HepG2 (cell line): ENCODE measurements around the gene CPSF6. TPM values are rescaled to one million over a fixed set of nuclear protein-coding genes. Genes with fewer than 3 reads are reported as not detected.

ENCODE experiments used
- ATAC-seq: fragments of 200-7000 bp; cut with Tn5 transposase; 3 replicates; pipeline ENCODE4 v1.9.1; 2020; ENCODE audit warnings: mild to moderate bottlenecking, moderate library complexity
- BruUV-seq: library from RNA; stranded (reverse); fragments of 400-500 nt; replicated peaks from 2 replicates; lab custom pipeline; 2021; lab: Mats Ljungman, UMichigan
- CTCF ChIA-PET: fragments of 300-600 bp; formaldehyde crosslinking; extraction: SDS; loops from one replicate; lab custom pipeline; 2021; ENCODE audit warnings: low total read pairs, inconsistent platforms, low intra/inter-chr PET ratio; lab: Yijun Ruan, JAX
- POLR2A ChIA-PET: fragments of 350-600 bp; sonication (Branson Sonifier 250); formaldehyde crosslinking; loops from one replicate; lab custom pipeline; 2020; ENCODE audit warnings: antibody characterized with exemption, inconsistent platforms; lab: Yijun Ruan, JAX
- DNase-seq: peaks from one replicate; pipeline ENCODE4 v3.0.0-alpha.2; 2015; ENCODE audit warnings: low spot score
- FAIRE-seq: peaks from 3 replicates; lab custom pipeline; 2011; peaks lifted over from hg19 to GRCh38; lab: Jason Lieb, UNC
- H2AFZ ChIP-seq: one replicate; pipeline ENCODE4 v1.6.1; 2011; ENCODE audit warnings: low read length, inconsistent platforms
- H3K27ac ChIP-seq: fragments of 300-600 bp; 3 replicates; pipeline ENCODE4 v1.8.0; 2011; ENCODE audit warnings: mixed run types, mild to moderate bottlenecking, mixed read lengths, low read length, inconsistent platforms; ENCODE audit not compliant: insufficient read depth; ENCODE audit errors: extremely low read length
- H3K27me3 ChIP-seq, 2 experiments: fragments of 200-600 bp in 1 of 2; 2 replicates in 1 of 2; 3 replicates in 1 of 2; pipeline versions ENCODE4 v1.6.0 to v1.8.0; 2011; ENCODE audit warnings: low read length in 2 of 2, mild to moderate bottlenecking in 2 of 2, moderate library complexity in 2 of 2, inconsistent platforms in 1 of 2; ENCODE audit not compliant: insufficient read depth in 2 of 2, control insufficient read depth in 1 of 2
- H3K36me3 ChIP-seq, 2 experiments: fragments of 200-600 bp in 1 of 2; replicated peaks in 1 of 2; 2 replicates in 1 of 2; 3 replicates in 1 of 2; pipeline versions ENCODE4 v1.5.1 to v1.8.0; 2011; ENCODE audit warnings: low read length in 2 of 2, inconsistent platforms in 1 of 2; ENCODE audit not compliant: insufficient read depth in 2 of 2, control insufficient read depth in 1 of 2
- H3K4me1 ChIP-seq: 2 replicates; pipeline ENCODE4 v1.5.1; 2012; ENCODE audit warnings: low read length, inconsistent platforms; ENCODE audit not compliant: insufficient read depth
- H3K4me2 ChIP-seq: 2 replicates; pipeline ENCODE4 v1.6.0; 2011; ENCODE audit warnings: low read depth, low read length, inconsistent platforms
- H3K4me3 ChIP-seq, 3 experiments: fragments of 200-600 bp in 1 of 3; sonication (generic), shearing (Covaris generic) in 1 of 3; replicated peaks in 1 of 3; 2 replicates each; pipeline ENCODE4 v1.5.1; 2011 to 2016; ENCODE audit warnings: low read length in 3 of 3, inconsistent platforms in 2 of 3, low read depth in 2 of 3, mild to moderate bottlenecking in 2 of 3, control low read depth in 1 of 3, mixed read lengths in 1 of 3; ENCODE audit not compliant: insufficient read depth in 1 of 3
- H3K79me2 ChIP-seq: one replicate; pipeline ENCODE4 v1.6.1; 2011; ENCODE audit warnings: low read length, inconsistent platforms; ENCODE audit not compliant: insufficient read depth
- H3K9ac ChIP-seq: 2 replicates; pipeline ENCODE4 v1.6.0; 2011; ENCODE audit warnings: mild to moderate bottlenecking, low read depth, low read length, inconsistent platforms; ENCODE audit not compliant: insufficient read depth
- H3K9me3 ChIP-seq: 2 replicates; pipeline ENCODE4 v1.5.1; 2012; ENCODE audit warnings: mild to moderate bottlenecking, low read length
- H4K20me1 ChIP-seq: 2 replicates; pipeline ENCODE4 v1.6.0; 2011; ENCODE audit warnings: inconsistent platforms, mild to moderate bottlenecking, low read length, moderate library complexity; ENCODE audit not compliant: insufficient read depth
- CBFB ChIP-seq: sonication (generic); formaldehyde crosslinking; IDR thresholded peaks from 2 replicates; pipeline ENCODE4 v1.4.0; 2020; ENCODE audit warnings: missing genetic modification reagents
- CEBPB ChIP-seq: IDR thresholded peaks from 2 replicates; pipeline ENCODE4 v1.6.1; 2011; ENCODE audit warnings: low read depth, low read length, improper control_type of control experiment, borderline replicate concordance
- HHEX ChIP-seq: IDR thresholded peaks from 2 replicates; pipeline ENCODE4 v1.6.1; 2016; ENCODE audit warnings: control low read depth
- MZF1 ChIP-seq: sonication (generic); formaldehyde crosslinking; IDR thresholded peaks from 2 replicates; pipeline ENCODE4 v1.8.1; 2023; ENCODE audit warnings: mild to moderate bottlenecking, missing genetic modification reagents, borderline replicate concordance
- ZNF3 ChIP-seq: IDR thresholded peaks from 2 replicates; pipeline ENCODE4 v1.7.0; 2017; ENCODE audit warnings: inconsistent platforms
- ZNF720 ChIP-seq: sonication (generic); formaldehyde crosslinking; IDR thresholded peaks from 2 replicates; pipeline ENCODE4 v1.4.0; 2020; ENCODE audit warnings: missing genetic modification reagents
- ZNF761 ChIP-seq: sonication (generic); formaldehyde crosslinking; conservative IDR thresholded peaks from 2 replicates; pipeline ENCODE4 v1.4.0; 2020; ENCODE audit warnings: mild to moderate bottlenecking, missing genetic modification reagents
- ZXDC ChIP-seq: sonication (generic); formaldehyde crosslinking; IDR thresholded peaks from 2 replicates; pipeline ENCODE4 v1.5.0; 2020; ENCODE audit warnings: mild to moderate bottlenecking, missing genetic modification reagents
- WGBS: methylation state at CpG from one replicate; pipeline ENCODE4 v1.1.6; 2017; ENCODE audit warnings: low lambda C conversion rate; 5-methylcytosine and 5-hydroxymethylcytosine counted together
- in situ Hi-C: cut with HindIII; loops from 2 replicates; pipeline ENCODE4 v1.10.0; 2017; ENCODE audit warnings: low pct_unique_long_range_greater_than_20kb; ENCODE audit not compliant: extremely low pct_ligation_motif_present
- intact Hi-C: fragments of 100-400 bp; cut with micrococcal nuclease; formaldehyde crosslinking; loops from one replicate; pipeline ENCODE4 v1.10.0; 2022; ENCODE audit not compliant: unreplicated experiment
- polyA plus RNA-seq, 8 experiments: library from polyadenylated mRNA; depleted of rRNA in 3 of 8; stranded (reverse) in 7 of 8; unstranded in 1 of 8; fragments of >200 nt; fragmentation: Illumina TruSeq in 4 of 8; extraction: Trizol in 4 of 8; gene quantifications; 2 replicates each; pipeline versions ENCODE4 v1.2.1 to v1.2.3, GENCODE V29; 2011 to 2016; ENCODE audit warnings: low read depth in 4 of 8, missing spikeins in 1 of 8, mixed read lengths in 1 of 8; ENCODE audit not compliant: insufficient read depth in 1 of 8
- total RNA-seq, 5 experiments: library from RNA; depleted of rRNA; stranded (reverse); fragments of >200 nt; fragmentation: Illumina TruSeq; extraction: Trizol; gene quantifications; 2 replicates each; pipeline ENCODE4 v1.2.3, GENCODE V29; 2016; ENCODE audit warnings: low read depth in 1 of 5
- TF ChIP-seq, protein P1 (sequence below): sonication (generic); formaldehyde crosslinking; IDR thresholded peaks from 2 replicates; pipeline ENCODE4 v1.4.0; 2020; ENCODE audit warnings: missing genetic modification reagents

CPSF6 gene
- total and polyA plus RNA-seq, 2 of the 13 experiments (the other 11 are each of a cell fraction or from before 2014, with no cell fraction given) = 41.8 to 71.0 TPM

DNA sequence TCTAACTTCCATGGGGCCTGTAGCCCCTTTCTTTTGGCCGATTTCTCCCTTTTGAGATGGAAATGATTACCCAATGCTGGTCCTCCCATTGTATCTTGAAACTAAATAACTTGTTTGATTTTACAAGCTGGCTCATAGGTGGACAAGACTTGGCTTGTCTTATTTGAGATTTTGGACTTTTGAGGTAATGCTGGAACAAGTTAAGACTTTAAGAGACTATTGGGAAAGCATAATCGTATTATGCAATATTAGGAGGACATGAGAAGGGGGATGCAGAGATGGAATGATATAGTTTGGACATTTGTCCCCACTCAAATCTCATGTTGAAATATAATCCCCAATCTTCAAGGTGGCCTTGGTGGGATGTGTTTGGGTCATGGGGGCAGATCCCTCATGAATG lies 59.6 kb downstream of the CPSF6 start:
- WGBS = 36% methylated on average over 2 of the region's 2 CpGs
- no peak overlapping the region for H3K27ac ChIP-seq
- no peak for DNase-seq
- H3K9ac ChIP-seq = no peak overlapping the region
- H3K79me2 ChIP-seq = no peaks in the 10 kb centered on the region
- no peaks in the 10 kb centered on the region; a peak in 1 of 5 replicates for H3K27me3 ChIP-seq
- no peak for FAIRE-seq
- H3K4me3 ChIP-seq = no peak overlapping the region
- no peaks in the 10 kb centered on the region for H4K20me1 ChIP-seq
- H3K4me2 ChIP-seq = no peak overlapping the region
- in situ Hi-C loops = loop anchor here (10.0 kb wide), 2 partner anchors 56 to 276 kb away; partner anchors contain the start of gene YEATS4
- H3K36me3 ChIP-seq = no peaks in the 10 kb centered on the region
- no peak for ATAC-seq
- BruUV-seq = no TSS peak
- no peaks in the 10 kb centered on the region for H3K4me1 ChIP-seq
- CTCF ChIA-PET = no interaction called here
- H2AFZ ChIP-seq = no peak overlapping the region
- H3K9me3 ChIP-seq = peaks cover 15% of the 10 kb centered on the region
- TF ChIP-seq MZF1 (CRISPR knock-in tag) (no peak), CEBPB (peak; percentile 56)
- intact Hi-C loops = loop anchor here (10.0 kb wide), 1 partner anchor 86 kb away; no protein-coding TSS in a partner anchor
- POLR2A ChIA-PET = no interaction called here

GRCh38 chr12:69304284-69304683 lies 64.9 kb downstream of the CPSF6 start:
- Histone ChIP-seq H4K20me1 (no peaks in the 10 kb centered on the region), H2AFZ (no peak overlapping the region), H3K79me2 (no peaks in the 10 kb centered on the region), H3K4me2 (no peak overlapping the region), H3K27ac (no peak overlapping the region), H3K27me3 (no peaks in the 10 kb centered on the region), H3K36me3 (no peaks in the 10 kb centered on the region), H3K9me3 (peaks cover 7% of the 10 kb centered on the region), H3K4me3 (no peak overlapping the region), H3K4me1 (no peaks in the 10 kb centered on the region), H3K9ac (no peak overlapping the region)
- 10% methylated on average over 1 of the region's 1 CpG for WGBS
- DNase-seq (no peak), ATAC-seq (no peak), FAIRE-seq (no peak)
- no peak for TF ChIP-seq CBFB (CRISPR knock-in tag)
- TF ChIP-seq, protein P1, sequence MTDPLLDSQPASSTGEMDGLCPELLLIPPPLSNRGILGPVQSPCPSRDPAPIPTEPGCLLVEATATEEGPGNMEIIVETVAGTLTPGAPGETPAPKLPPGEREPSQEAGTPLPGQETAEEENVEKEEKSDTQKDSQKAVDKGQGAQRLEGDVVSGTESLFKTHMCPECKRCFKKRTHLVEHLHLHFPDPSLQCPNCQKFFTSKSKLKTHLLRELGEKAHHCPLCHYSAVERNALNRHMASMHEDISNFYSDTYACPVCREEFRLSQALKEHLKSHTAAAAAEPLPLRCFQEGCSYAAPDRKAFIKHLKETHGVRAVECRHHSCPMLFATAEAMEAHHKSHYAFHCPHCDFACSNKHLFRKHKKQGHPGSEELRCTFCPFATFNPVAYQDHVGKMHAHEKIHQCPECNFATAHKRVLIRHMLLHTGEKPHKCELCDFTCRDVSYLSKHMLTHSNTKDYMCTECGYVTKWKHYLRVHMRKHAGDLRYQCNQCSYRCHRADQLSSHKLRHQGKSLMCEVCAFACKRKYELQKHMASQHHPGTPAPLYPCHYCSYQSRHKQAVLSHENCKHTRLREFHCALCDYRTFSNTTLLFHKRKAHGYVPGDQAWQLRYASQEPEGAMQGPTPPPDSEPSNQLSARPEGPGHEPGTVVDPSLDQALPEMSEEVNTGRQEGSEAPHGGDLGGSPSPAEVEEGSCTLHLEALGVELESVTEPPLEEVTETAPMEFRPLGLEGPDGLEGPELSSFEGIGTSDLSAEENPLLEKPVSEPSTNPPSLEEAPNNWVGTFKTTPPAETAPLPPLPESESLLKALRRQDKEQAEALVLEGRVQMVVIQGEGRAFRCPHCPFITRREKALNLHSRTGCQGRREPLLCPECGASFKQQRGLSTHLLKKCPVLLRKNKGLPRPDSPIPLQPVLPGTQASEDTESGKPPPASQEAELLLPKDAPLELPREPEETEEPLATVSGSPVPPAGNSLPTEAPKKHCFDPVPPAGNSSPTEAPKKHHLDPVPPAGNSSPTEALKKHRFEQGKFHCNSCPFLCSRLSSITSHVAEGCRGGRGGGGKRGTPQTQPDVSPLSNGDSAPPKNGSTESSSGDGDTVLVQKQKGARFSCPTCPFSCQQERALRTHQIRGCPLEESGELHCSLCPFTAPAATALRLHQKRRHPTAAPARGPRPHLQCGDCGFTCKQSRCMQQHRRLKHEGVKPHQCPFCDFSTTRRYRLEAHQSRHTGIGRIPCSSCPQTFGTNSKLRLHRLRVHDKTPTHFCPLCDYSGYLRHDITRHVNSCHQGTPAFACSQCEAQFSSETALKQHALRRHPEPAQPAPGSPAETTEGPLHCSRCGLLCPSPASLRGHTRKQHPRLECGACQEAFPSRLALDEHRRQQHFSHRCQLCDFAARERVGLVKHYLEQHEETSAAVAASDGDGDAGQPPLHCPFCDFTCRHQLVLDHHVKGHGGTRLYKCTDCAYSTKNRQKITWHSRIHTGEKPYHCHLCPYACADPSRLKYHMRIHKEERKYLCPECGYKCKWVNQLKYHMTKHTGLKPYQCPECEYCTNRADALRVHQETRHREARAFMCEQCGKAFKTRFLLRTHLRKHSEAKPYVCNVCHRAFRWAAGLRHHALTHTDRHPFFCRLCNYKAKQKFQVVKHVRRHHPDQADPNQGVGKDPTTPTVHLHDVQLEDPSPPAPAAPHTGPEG (CRISPR knock-in tag) = no peak
- no peak for TF ChIP-seq HHEX
- no peak for TF ChIP-seq ZNF720 (CRISPR knock-in tag)
- no peak for TF ChIP-seq ZNF761 (CRISPR knock-in tag)
- TF ChIP-seq ZNF3 (CRISPR knock-in tag) = no peak
- TF ChIP-seq ZXDC (CRISPR knock-in tag) = no peak
- BruUV-seq = no TSS peak
- CTCF ChIA-PET = no interaction called here
- intact Hi-C loops (no loop called here), in situ Hi-C loops (no loop called here)
- POLR2A ChIA-PET = no interaction called here
